HG03108 (cell line): Measurements from ENCODE around the gene NCL.

Source experiments
- ATAC-seq: cut with Tn5 transposase; IDR thresholded peaks from one replicate; pipeline ENCODE4 v1.9.1; 2021; ENCODE audit warnings: moderate library complexity; ENCODE audit not compliant: unreplicated experiment

Gene NCL

GRCh38 chr2:231463698-231464575 is at the start of gene NCL:
NCL (minus strand) TSS chr2:231464484; CDS start chr2:231464353, 131 bp downstream.
- peak; percentile 93 for ATAC-seq

- no peak for ATAC-seq
These were observed 49.5 kb upstream of the NCL start for GRCh38 chr2:231513746-231514224.

- ATAC-seq: no peak
These were observed 47.9 kb upstream of the NCL start for GRCh38 chr2:231512222-231512621.

GRCh38 chr2:231503766-231504165 is 39.5 kb upstream of the NCL start:
- no peak for ATAC-seq

GRCh38 chr2:231502596-231502995 is 38.3 kb upstream of the NCL start:
- no peak for ATAC-seq

GRCh38 chr2:231497651-231498050 is 33.4 kb upstream of the NCL start:
- no peak for ATAC-seq

GRCh38 chr2:231494669-231495068 is 30.4 kb upstream of the NCL start:
- no peak for ATAC-seq

- ATAC-seq: no peak
These were observed 26.5 kb upstream of the NCL start for GRCh38 chr2:231490801-231491200.

- no peak for ATAC-seq
These were observed 25.7 kb upstream of the NCL start for GRCh38 chr2:231489990-231490389.

GRCh38 chr2:231488331-231488730 is 24.0 kb upstream of the NCL start:
- no peak for ATAC-seq

- no peak for ATAC-seq
These were observed 22.7 kb upstream of the NCL start for GRCh38 chr2:231486851-231487596.

GRCh38 chr2:231483398-231484329 is 19.4 kb upstream of the NCL start:
- ATAC-seq: no peak

GRCh38 chr2:231482806-231483391 is 18.6 kb upstream of the NCL start:
- ATAC-seq: peak; percentile 88

- ATAC-seq: no peak
These were observed 16.5 kb upstream of the NCL start for GRCh38 chr2:231480781-231481180.

- no peak for ATAC-seq
These were observed 15.2 kb upstream of the NCL start for GRCh38 chr2:231479455-231479854.

GRCh38 chr2:231476920-231477319 is 12.6 kb upstream of the NCL start:
- ATAC-seq: no peak

- no peak for ATAC-seq
These were observed 11.7 kb upstream of the NCL start for GRCh38 chr2:231475965-231476364.

- no peak for ATAC-seq
These were observed 8.5 kb upstream of the NCL start for GRCh38 chr2:231472816-231473215.

- ATAC-seq: no peak
These were observed 6.1 kb upstream of the NCL start for GRCh38 chr2:231470246-231470900.

GRCh38 chr2:231469583-231469950 is 5.3 kb upstream of the NCL start:
- ATAC-seq: no peak
